WTC11 (cell line): ENCODE results near the gene RNASEL. TPM values are rescaled to one million over a fixed set of nuclear protein-coding genes. Genes with fewer than 3 reads are reported as not detected.

Experiments used
- ATAC-seq: fragments of 200-7000 bp; cut with Tn5 transposase; 2 replicates; pipeline ENCODE4 v1.10.0; 2021; ENCODE audit warnings: mild to moderate bottlenecking, moderate library complexity
- CTCF ChIA-PET: fragments of 300-600 bp; sonication (Branson Sonifier 250); formaldehyde crosslinking; loops from one replicate; lab custom pipeline; 2021; ENCODE audit warnings: antibody characterized with exemption; lab: Charles Lee
- POLR2A ChIA-PET: fragments of 350-600 bp; sonication (Branson Sonifier 250); formaldehyde crosslinking; loops from one replicate; lab custom pipeline; 2021; ENCODE audit warnings: antibody characterized with exemption; lab: Charles Lee
- DNase-seq: peaks from one replicate; pipeline ENCODE4 v3.0.0; 2021; ENCODE audit warnings: low spot score
- H3K27ac Mint-ChIP-seq: 2 replicates; pipeline ENCODE4 v1.8.0; 2021; ENCODE audit warnings: mixed read lengths
- H3K27me3 Mint-ChIP-seq: 2 replicates; pipeline ENCODE4 v1.8.0; 2021; ENCODE audit warnings: low read depth, mild to moderate bottlenecking, moderate library complexity, mixed read lengths
- H3K36me3 Mint-ChIP-seq: 2 replicates; pipeline ENCODE4 v1.8.0; 2021; ENCODE audit warnings: mixed read lengths
- H3K4me1 Mint-ChIP-seq: 2 replicates; pipeline ENCODE4 v1.8.0; 2022; ENCODE audit warnings: mixed read lengths
- H3K4me3 Mint-ChIP-seq: 2 replicates; pipeline ENCODE4 v1.8.0; 2021; ENCODE audit warnings: mild to moderate bottlenecking, moderate library complexity, mixed read lengths
- H3K9me3 Mint-ChIP-seq: 2 replicates; pipeline ENCODE4 v1.8.0; 2021; ENCODE audit warnings: mixed read lengths
- ELF4 ChIP-seq: sonication (generic); formaldehyde crosslinking; IDR thresholded peaks from 2 replicates; pipeline ENCODE4 v1.8.1; 2022; ENCODE audit warnings: low read depth, mild to moderate bottlenecking, moderate library complexity, missing genetic modification reagents
- FOXJ3 ChIP-seq: sonication (generic); formaldehyde crosslinking; IDR thresholded peaks from 2 replicates; pipeline ENCODE4 v1.9.0; 2021; ENCODE audit warnings: missing genetic modification reagents, mild to moderate bottlenecking, borderline replicate concordance
- FOXP1 ChIP-seq: sonication (generic); formaldehyde crosslinking; IDR thresholded peaks from 2 replicates; pipeline ENCODE4 v1.8.0; 2022; ENCODE audit warnings: missing genetic modification reagents, mild to moderate bottlenecking, moderate library complexity, borderline replicate concordance
- JAZF1 ChIP-seq: fragments of 250-450 bp; sonication (Bioruptor Pico); IDR thresholded peaks from 2 replicates; pipeline ENCODE4 v1.9.0; 2021; ENCODE audit warnings: moderate library complexity, mild to moderate bottlenecking, inconsistent platforms
- MYBL2 ChIP-seq: sonication (generic); formaldehyde crosslinking; IDR thresholded peaks from 2 replicates; pipeline ENCODE4 v1.8.1; 2023; ENCODE audit warnings: mild to moderate bottlenecking, moderate library complexity, missing genetic modification reagents
- NFATC4 ChIP-seq: fragments of 250-450 bp; sonication (Bioruptor Pico); IDR thresholded peaks from 2 replicates; pipeline ENCODE4 v1.9.0; 2021; ENCODE audit warnings: mild to moderate bottlenecking
- OVOL2 ChIP-seq: fragments of 250-450 bp; sonication (Bioruptor Pico); IDR thresholded peaks from 2 replicates; pipeline ENCODE4 v1.9.0; 2021; ENCODE audit warnings: mild to moderate bottlenecking, borderline replicate concordance
- TP53 ChIP-seq: sonication (generic); formaldehyde crosslinking; IDR thresholded peaks from 2 replicates; pipeline ENCODE4 v1.8.1; 2023; ENCODE audit warnings: mild to moderate bottlenecking, missing genetic modification reagents
- ZNF263 ChIP-seq: sonication (generic); formaldehyde crosslinking; IDR thresholded peaks from 2 replicates; pipeline ENCODE4 v1.8.1; 2022; ENCODE audit warnings: low read depth, mild to moderate bottlenecking, moderate library complexity, missing genetic modification reagents
- ZNF396 ChIP-seq: fragments of 250-450 bp; sonication (Bioruptor Pico); IDR thresholded peaks from 2 replicates; pipeline ENCODE4 v1.8.0; 2021; ENCODE audit warnings: mild to moderate bottlenecking, moderate library complexity, borderline replicate concordance
- ZNF423 ChIP-seq: fragments of 250-450 bp; sonication (Bioruptor Pico); IDR thresholded peaks from 2 replicates; pipeline ENCODE4 v2.1.2; 2022; ENCODE audit warnings: mild to moderate bottlenecking, moderate library complexity
- total RNA-seq: library from RNA; stranded (reverse); gene quantifications from 3 replicates; pipeline ENCODE4 v1.2.3, GENCODE V29; 2021
- TF ChIP-seq, protein P1 (sequence below): sonication (generic); formaldehyde crosslinking; IDR thresholded peaks from 2 replicates; pipeline ENCODE4 v1.8.1; 2022; ENCODE audit warnings: mild to moderate bottlenecking, moderate library complexity, missing genetic modification reagents
- TF ChIP-seq, protein P2 (sequence below): sonication (generic); formaldehyde crosslinking; IDR thresholded peaks from 2 replicates; pipeline ENCODE4 v1.8.1; 2022; ENCODE audit warnings: missing genetic modification reagents, borderline replicate concordance
- TF ChIP-seq, protein P3 (sequence below): sonication (generic); formaldehyde crosslinking; conservative IDR thresholded peaks from 2 replicates; pipeline ENCODE4 v1.8.1; 2023; ENCODE audit warnings: mild to moderate bottlenecking, low read depth, missing genetic modification reagents, moderate library complexity
- TF ChIP-seq, protein P4 (sequence below): sonication (generic); formaldehyde crosslinking; IDR thresholded peaks from 2 replicates; pipeline ENCODE4 v1.8.1; 2023; ENCODE audit warnings: mild to moderate bottlenecking, missing genetic modification reagents, moderate library complexity
- TF ChIP-seq, protein P5 (sequence below): fragments of 250-450 bp; sonication (Bioruptor Pico); conservative IDR thresholded peaks from 2 replicates; pipeline ENCODE4 v1.9.0; 2021; ENCODE audit warnings: mild to moderate bottlenecking
- TF ChIP-seq, protein P6 (sequence below): sonication (generic); formaldehyde crosslinking; IDR thresholded peaks from 2 replicates; pipeline ENCODE4 v1.8.1; 2023; ENCODE audit warnings: mild to moderate bottlenecking, moderate library complexity, missing genetic modification reagents
- TF ChIP-seq, protein P7 (sequence below): fragments of 250-450 bp; sonication (Bioruptor Pico); IDR thresholded peaks from 2 replicates; pipeline ENCODE4 v2.1.2; 2022; ENCODE audit warnings: mild to moderate bottlenecking, moderate library complexity
- TF ChIP-seq, protein P8 (sequence below): sonication (generic); formaldehyde crosslinking; IDR thresholded peaks from 2 replicates; pipeline ENCODE4 v1.8.1; 2023; ENCODE audit warnings: mild to moderate bottlenecking, missing genetic modification reagents, moderate library complexity
- TF ChIP-seq, protein P9 (sequence below): sonication (generic); formaldehyde crosslinking; IDR thresholded peaks from 2 replicates; pipeline ENCODE4 v1.8.0; 2022; ENCODE audit warnings: mild to moderate bottlenecking, missing genetic modification reagents

Gene RNASEL
- total RNA-seq, 1 experiment from 2014 or later, result 0.77 TPM

DNA sequence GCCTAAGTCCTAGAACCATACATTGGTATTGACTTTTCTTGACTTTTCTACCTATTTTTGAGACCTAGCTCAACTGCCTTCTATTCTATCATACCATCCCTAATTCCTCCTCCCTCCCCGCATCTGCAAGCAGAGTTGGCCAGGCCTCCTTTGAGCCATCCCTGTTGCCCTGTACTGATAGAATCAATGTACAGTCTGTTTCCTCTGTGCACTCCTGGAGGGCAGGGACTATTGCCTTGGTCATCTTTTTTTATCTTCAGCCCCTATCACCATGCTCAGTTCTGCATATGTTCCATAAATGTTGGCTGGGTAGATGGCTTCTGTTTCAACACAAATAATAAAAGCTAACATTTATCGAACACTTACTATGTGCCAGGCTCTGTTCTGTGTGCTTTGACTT lies 19.2 kb upstream of the RNASEL start:
- ChIA-PET POLR2A (no interaction called here), CTCF (interaction anchor here (1.0 to 1.6 kb wide), 4 partner anchors 13 to 174 kb away, joined by 3 to 5 read pairs (median 3); no protein-coding TSS in a partner anchor)
- TF ChIP-seq, protein P1, sequence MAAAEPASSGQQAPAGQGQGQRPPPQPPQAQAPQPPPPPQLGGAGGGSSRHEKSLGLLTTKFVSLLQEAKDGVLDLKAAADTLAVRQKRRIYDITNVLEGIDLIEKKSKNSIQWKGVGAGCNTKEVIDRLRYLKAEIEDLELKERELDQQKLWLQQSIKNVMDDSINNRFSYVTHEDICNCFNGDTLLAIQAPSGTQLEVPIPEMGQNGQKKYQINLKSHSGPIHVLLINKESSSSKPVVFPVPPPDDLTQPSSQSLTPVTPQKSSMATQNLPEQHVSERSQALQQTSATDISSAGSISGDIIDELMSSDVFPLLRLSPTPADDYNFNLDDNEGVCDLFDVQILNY (CRISPR knock-in tag), result no peak
- TF ChIP-seq, protein P2, sequence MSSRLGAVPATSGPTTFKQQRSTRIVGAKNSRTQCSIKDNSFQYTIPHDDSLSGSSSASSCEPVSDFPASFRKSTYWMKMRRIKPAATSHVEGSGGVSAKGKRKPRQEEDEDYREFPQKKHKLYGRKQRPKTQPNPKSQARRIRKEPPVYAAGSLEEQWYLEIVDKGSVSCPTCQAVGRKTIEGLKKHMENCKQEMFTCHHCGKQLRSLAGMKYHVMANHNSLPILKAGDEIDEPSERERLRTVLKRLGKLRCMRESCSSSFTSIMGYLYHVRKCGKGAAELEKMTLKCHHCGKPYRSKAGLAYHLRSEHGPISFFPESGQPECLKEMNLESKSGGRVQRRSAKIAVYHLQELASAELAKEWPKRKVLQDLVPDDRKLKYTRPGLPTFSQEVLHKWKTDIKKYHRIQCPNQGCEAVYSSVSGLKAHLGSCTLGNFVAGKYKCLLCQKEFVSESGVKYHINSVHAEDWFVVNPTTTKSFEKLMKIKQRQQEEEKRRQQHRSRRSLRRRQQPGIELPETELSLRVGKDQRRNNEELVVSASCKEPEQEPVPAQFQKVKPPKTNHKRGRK (CRISPR knock-in tag), result no peak
- TF ChIP-seq, protein P3, sequence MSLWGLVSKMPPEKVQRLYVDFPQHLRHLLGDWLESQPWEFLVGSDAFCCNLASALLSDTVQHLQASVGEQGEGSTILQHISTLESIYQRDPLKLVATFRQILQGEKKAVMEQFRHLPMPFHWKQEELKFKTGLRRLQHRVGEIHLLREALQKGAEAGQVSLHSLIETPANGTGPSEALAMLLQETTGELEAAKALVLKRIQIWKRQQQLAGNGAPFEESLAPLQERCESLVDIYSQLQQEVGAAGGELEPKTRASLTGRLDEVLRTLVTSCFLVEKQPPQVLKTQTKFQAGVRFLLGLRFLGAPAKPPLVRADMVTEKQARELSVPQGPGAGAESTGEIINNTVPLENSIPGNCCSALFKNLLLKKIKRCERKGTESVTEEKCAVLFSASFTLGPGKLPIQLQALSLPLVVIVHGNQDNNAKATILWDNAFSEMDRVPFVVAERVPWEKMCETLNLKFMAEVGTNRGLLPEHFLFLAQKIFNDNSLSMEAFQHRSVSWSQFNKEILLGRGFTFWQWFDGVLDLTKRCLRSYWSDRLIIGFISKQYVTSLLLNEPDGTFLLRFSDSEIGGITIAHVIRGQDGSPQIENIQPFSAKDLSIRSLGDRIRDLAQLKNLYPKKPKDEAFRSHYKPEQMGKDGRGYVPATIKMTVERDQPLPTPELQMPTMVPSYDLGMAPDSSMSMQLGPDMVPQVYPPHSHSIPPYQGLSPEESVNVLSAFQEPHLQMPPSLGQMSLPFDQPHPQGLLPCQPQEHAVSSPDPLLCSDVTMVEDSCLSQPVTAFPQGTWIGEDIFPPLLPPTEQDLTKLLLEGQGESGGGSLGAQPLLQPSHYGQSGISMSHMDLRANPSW, result no peak
- TF ChIP-seq, protein P4, sequence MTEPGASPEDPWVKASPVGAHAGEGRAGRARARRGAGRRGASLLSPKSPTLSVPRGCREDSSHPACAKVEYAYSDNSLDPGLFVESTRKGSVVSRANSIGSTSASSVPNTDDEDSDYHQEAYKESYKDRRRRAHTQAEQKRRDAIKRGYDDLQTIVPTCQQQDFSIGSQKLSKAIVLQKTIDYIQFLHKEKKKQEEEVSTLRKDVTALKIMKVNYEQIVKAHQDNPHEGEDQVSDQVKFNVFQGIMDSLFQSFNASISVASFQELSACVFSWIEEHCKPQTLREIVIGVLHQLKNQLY (CRISPR knock-in tag), result no peak
- TF ChIP-seq NFATC4 (no peak), ZNF396 (CRISPR knock-in tag) (no peak), FOXJ3 (no peak), ZNF423 (no peak), JAZF1 (no peak), ELF4 (CRISPR knock-in tag) (no peak), FOXP1 (no peak), MYBL2 (CRISPR knock-in tag) (no peak), ZNF263 (CRISPR knock-in tag) (no peak), TP53 (CRISPR knock-in tag) (no peak), OVOL2 (no peak)
- TF ChIP-seq, protein P5, sequence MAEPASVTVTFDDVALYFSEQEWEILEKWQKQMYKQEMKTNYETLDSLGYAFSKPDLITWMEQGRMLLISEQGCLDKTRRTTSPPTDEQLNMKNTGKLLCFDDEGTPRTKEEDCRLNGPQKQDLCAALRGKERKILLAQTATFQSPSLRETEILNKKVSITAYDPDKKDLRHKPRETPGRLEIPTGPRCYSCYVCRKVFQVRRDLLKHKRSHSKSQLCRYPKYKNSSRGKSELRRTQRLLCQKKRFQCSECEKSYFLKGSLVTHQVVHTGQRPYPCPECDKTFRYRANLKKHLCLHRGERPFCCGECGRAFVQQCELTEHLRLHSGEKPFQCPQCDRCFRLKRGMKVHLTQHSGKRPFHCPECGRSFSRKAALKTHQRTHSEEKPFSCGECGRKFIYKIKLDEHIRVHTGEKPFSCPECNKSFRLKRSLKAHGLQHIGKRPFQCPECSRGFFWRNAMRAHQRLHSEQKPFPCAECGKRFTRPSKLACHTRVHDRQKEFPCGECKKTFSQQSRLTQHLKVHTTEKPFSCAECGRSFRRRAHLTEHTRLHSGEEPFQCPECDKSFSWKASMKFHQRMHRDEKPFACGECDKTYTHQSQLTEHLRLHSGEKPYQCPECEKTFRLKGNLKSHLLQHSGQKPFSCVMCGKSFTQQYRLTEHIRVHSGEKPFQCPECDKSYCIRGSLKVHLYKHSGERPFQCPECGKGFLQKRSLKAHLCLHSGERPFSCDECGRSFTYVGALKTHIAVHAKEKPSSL (CRISPR knock-in tag), result no peak
- TF ChIP-seq, protein P6, sequence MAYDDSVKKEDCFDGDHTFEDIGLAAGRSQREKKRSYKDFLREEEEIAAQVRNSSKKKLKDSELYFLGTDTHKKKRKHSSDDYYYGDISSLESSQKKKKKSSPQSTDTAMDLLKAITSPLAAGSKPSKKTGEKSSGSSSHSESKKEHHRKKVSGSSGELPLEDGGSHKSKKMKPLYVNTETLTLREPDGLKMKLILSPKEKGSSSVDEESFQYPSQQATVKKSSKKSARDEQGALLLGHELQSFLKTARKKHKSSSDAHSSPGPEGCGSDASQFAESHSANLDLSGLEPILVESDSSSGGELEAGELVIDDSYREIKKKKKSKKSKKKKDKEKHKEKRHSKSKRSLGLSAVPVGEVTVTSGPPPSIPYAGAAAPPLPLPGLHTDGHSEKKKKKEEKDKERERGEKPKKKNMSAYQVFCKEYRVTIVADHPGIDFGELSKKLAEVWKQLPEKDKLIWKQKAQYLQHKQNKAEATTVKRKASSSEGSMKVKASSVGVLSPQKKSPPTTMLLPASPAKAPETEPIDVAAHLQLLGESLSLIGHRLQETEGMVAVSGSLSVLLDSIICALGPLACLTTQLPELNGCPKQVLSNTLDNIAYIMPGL (CRISPR knock-in tag), result no peak
- TF ChIP-seq, protein P7, sequence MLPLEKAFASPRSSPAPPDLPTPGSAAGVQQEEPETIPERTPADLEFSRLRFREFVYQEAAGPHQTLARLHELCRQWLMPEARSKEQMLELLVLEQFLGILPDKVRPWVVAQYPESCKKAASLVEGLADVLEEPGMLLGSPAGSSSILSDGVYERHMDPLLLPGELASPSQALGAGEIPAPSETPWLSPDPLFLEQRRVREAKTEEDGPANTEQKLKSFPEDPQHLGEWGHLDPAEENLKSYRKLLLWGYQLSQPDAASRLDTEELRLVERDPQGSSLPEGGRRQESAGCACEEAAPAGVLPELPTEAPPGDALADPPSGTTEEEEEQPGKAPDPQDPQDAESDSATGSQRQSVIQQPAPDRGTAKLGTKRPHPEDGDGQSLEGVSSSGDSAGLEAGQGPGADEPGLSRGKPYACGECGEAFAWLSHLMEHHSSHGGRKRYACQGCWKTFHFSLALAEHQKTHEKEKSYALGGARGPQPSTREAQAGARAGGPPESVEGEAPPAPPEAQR (CRISPR knock-in tag), result no peak
- TF ChIP-seq, protein P8, sequence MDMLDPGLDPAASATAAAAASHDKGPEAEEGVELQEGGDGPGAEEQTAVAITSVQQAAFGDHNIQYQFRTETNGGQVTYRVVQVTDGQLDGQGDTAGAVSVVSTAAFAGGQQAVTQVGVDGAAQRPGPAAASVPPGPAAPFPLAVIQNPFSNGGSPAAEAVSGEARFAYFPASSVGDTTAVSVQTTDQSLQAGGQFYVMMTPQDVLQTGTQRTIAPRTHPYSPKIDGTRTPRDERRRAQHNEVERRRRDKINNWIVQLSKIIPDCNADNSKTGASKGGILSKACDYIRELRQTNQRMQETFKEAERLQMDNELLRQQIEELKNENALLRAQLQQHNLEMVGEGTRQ, result no peak
- TF ChIP-seq, protein P9, sequence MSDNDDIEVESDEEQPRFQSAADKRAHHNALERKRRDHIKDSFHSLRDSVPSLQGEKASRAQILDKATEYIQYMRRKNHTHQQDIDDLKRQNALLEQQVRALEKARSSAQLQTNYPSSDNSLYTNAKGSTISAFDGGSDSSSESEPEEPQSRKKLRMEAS (CRISPR knock-in tag), result no peak
- Mint-ChIP-seq H3K4me3 (no peak overlapping the region), H3K36me3 (no peaks in the 10 kb centered on the region), H3K9me3 (no peaks in the 10 kb centered on the region), H3K4me1 (peaks cover 40% of the 10 kb centered on the region), H3K27ac (no peak overlapping the region), H3K27me3 (peaks cover 71% of the 10 kb centered on the region)
- no peak for ATAC-seq
- DNase-seq, result no peak
